ENCODE results near the gene ATPAF1. TPM values are rescaled to one million over a fixed set of nuclear protein-coding genes. Genes with fewer than 3 reads are reported as not detected.

ATPAF1 gene
- total RNA-seq, 1 donor from 2014 or later, result 24.5 TPM

DNA sequence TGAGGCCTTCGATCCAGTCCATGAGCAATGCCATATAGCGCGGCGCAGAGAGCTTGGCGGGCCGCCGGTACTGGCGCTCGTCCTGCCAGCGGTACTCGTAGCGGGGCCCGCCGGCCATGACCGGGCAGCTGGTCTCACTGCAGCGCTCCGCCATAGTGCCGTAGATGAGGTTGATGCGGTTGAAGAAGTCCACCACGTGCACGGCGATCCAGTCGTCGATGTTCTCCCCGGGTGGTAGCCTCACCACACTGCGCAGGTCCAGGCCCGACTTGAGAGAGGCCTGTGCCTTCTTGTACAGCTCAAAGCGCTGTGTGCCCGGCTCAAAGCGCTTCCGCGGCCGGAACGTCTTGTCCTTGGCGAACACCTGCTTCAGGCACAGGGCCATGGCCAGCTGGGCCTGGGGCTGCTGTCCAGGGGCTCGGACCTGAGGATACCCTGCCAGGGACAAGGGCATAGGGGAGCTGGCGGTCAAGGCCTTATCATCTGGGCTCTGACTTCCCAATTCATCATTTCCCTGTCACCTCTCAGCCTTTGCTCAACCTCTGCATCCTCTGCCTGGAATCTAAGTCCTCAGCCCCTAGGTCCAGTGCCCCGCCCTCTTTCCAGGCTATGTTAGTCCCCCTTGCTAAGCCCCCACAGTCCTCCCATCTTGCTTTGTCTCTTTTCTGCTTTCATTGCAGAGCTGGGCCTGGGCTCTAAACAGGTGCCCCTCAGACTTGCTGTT lies 55.1 kb downstream of the ATPAF1 start:
- intact Hi-C loops (cut with micrococcal nuclease), result loop anchor here (10.0 kb wide), 1 partner anchor 308 kb away; the partner anchor contains the start of genes LRRC41 and UQCRH
- DNase-seq, result no peak
- TF ChIP-seq, protein P1, sequence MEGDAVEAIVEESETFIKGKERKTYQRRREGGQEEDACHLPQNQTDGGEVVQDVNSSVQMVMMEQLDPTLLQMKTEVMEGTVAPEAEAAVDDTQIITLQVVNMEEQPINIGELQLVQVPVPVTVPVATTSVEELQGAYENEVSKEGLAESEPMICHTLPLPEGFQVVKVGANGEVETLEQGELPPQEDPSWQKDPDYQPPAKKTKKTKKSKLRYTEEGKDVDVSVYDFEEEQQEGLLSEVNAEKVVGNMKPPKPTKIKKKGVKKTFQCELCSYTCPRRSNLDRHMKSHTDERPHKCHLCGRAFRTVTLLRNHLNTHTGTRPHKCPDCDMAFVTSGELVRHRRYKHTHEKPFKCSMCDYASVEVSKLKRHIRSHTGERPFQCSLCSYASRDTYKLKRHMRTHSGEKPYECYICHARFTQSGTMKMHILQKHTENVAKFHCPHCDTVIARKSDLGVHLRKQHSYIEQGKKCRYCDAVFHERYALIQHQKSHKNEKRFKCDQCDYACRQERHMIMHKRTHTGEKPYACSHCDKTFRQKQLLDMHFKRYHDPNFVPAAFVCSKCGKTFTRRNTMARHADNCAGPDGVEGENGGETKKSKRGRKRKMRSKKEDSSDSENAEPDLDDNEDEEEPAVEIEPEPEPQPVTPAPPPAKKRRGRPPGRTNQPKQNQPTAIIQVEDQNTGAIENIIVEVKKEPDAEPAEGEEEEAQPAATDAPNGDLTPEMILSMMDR (IDR thresholded peaks at IDR 0.05), result no peak
- ATAC-seq (ENCODE audit: low read depth), result no peak
- CTCF ChIA-PET, result no interaction called here
- Mint-ChIP-seq H3K27ac (no peak overlapping the region), H3K4me3 (no peak overlapping the region), H3K4me1 (peaks cover 55% of the 10 kb centered on the region), H3K9me3 (no peaks in the 10 kb centered on the region), H3K36me3 (ENCODE audit: low read depth) (peaks cover 36% of the 10 kb centered on the region), H3K27me3 (no peaks in the 10 kb centered on the region)
- POLR2A ChIA-PET, result interaction anchor here (0.6 to 7.5 kb wide), 2 partner anchors 8 to 78 kb away, joined by 6 to 108 read pairs; partner anchors contain the start of gene MKNK1

DNA sequence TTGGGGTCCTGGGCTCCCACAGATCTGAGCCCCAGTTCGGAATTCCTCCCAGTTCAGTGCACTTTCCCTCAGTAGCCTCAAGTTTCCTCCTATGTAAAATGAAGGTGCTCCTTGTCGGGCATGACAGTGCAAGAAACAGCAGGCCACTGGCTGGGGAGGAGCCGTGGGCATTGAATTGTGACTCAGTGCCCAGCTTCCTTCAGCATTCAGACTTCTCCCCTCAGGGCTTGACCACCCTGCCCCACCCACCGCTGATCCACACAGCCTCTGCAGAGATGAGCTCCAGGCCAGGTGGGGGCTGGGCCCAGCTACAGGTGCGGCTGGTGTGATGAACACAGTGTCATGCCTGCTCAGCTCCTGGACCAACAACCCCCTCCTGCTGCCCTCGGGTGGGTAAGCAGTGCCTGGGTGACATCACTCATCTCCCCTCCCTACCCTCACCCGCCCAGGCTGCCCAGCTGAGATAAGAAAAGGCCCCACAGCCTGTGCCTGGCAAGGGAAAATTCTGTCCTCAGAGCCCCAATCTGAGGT lies 56.4 kb downstream of the ATPAF1 start:
- TF ChIP-seq, protein P1 (IDR thresholded peaks at IDR 0.05), result no peak
- no peak overlapping the region for H3K27ac Mint-ChIP-seq
- no peaks in the 10 kb centered on the region for H3K9me3 Mint-ChIP-seq
- peaks cover 35% of the 10 kb centered on the region for H3K36me3 Mint-ChIP-seq (ENCODE audit: low read depth)
- CTCF ChIA-PET, result no interaction called here
- POLR2A ChIA-PET, result interaction anchor here (7.5 kb wide), 1 partner anchor 7 kb away, joined by 108 read pairs; the partner anchor contains the start of gene MKNK1
- intact Hi-C loops (cut with micrococcal nuclease), result loop anchor here (10.0 kb wide), 1 partner anchor 307 kb away; the partner anchor contains the start of genes LRRC41 and UQCRH
- H3K27me3 Mint-ChIP-seq, result no peaks in the 10 kb centered on the region
- H3K4me1 Mint-ChIP-seq, result peaks cover 44% of the 10 kb centered on the region
- no peak overlapping the region for H3K4me3 Mint-ChIP-seq
- no peak for ATAC-seq (ENCODE audit: low read depth)
- DNase-seq, result no peak

DNA sequence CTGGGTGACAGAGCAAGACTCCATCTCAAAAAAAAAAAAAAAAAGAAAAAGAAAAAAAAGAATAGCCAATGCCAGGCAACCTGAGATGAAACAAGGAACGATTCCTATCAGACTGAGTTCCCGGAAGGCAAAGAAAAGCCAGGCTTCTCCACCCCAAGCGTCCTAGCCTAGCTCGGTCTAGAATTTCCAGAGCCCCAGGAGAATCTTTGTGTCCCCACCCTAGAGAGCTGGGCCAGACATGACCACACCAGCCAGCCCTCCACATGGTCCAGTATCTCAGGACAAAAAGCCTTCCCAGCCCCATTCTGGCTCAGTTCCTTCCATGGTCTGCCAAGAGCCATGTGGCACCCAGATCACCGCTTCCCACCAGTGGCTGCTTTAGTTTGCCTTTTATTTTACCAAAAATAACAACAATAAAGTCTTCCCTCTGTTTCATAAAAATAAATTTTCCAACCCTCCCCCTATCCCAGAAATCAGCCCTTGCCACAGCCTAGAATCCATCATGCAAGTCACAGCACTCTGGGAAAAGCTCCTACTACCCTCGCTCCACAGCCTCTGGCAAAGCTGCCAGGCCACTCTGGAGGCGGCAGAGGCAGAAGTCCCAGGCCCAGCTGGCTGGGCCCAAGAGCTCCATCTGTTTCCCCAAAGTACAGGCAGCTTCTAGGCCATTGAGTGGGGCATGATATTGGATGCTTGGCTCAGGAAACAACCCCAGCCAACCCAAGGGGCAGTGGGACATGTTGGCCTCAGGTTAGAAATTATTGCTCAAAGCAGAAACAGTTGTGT lies 60.6 kb downstream of the ATPAF1 start:
- no peak overlapping the region for H3K4me3 Mint-ChIP-seq
- no peaks in the 10 kb centered on the region for H3K27me3 Mint-ChIP-seq
- DNase-seq (no peak), ATAC-seq (ENCODE audit: low read depth) (no peak)
- TF ChIP-seq, protein P1 (IDR thresholded peaks at IDR 0.05), result no peak
- intact Hi-C loops (cut with micrococcal nuclease), result no loop called here
- H3K36me3 Mint-ChIP-seq (ENCODE audit: low read depth), result peaks cover 39% of the 10 kb centered on the region
- no peaks in the 10 kb centered on the region for H3K9me3 Mint-ChIP-seq
- ChIA-PET POLR2A (interaction anchor here (6.5 kb wide), 1 partner anchor 8 kb away, joined by 108 read pairs; the partner anchor contains the start of gene MOB3C), CTCF (no interaction called here)
- H3K4me1 Mint-ChIP-seq, result peaks cover 22% of the 10 kb centered on the region
- H3K27ac Mint-ChIP-seq, result no peak overlapping the region

DNA sequence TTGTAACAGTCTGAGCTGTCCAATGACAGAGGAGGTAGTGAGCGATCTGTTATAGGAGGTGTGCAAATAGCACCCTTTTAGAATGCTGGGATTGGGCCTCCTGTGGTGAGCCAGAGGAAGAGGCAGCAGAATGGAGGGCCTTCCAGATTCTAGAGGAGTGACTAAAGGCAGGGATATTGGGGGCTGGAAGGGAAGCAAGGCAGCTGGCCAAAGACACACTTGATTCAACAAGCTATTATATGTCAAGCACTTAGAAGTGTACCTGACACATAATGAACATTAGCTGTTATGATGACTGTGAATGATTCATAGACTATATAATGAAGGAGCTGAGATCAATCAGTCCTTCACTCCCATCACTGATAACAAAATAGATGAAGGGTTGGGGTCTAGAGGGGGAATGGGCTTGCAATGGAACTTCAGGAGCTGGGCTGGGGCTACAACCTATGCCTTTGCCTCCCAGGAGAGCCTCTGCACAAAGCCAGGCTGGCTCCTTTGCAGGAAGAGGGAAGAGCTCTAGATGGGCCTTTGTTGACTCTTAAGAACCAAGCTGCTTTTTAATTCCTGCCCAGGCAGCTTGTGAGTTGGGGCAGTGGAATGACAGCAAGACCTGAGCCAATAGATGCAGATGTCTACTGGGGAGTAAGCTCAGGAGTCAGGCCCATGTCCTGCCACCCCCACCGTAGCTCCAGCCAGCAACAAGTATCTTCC lies 61.8 kb downstream of the ATPAF1 start:
- H3K4me3 Mint-ChIP-seq, result no peak overlapping the region
- DNase-seq (no peak), ATAC-seq (ENCODE audit: low read depth) (no peak)
- no peaks in the 10 kb centered on the region for H3K27me3 Mint-ChIP-seq
- H3K4me1 Mint-ChIP-seq, result peaks cover 20% of the 10 kb centered on the region
- H3K27ac Mint-ChIP-seq, result no peak overlapping the region
- POLR2A ChIA-PET, result interaction anchor here (6.5 kb wide), 1 partner anchor 9 kb away, joined by 108 read pairs; the partner anchor contains the start of gene MOB3C
- no peaks in the 10 kb centered on the region for H3K9me3 Mint-ChIP-seq
- peaks cover 39% of the 10 kb centered on the region for H3K36me3 Mint-ChIP-seq (ENCODE audit: low read depth)
- intact Hi-C loops (cut with micrococcal nuclease), result no loop called here
- CTCF ChIA-PET, result no interaction called here
- TF ChIP-seq, protein P1 (IDR thresholded peaks at IDR 0.05), result no peak

Data from activated B cell treated with CpG ODN at 0.5 μM for 24 hours (primary cell).